HEK293T (cell line): ENCODE measurements around the gene CACNA1G.

Experiments used
- BHLHE40 ChIP-seq: fragments of 450-650 bp; IDR thresholded peaks from 2 replicates; pipeline ENCODE4 v1.6.1; 2016; ENCODE audit warnings: mild to moderate bottlenecking, moderate library complexity, borderline replicate concordance
- FOXA1 ChIP-seq: fragments of 450-650 bp; IDR thresholded peaks from 2 replicates; pipeline ENCODE4 v1.6.1; 2016; ENCODE audit warnings: mild to moderate bottlenecking
- FOXK2 ChIP-seq: fragments of 450-650 bp; IDR thresholded peaks from 2 replicates; pipeline ENCODE4 v1.6.1; 2016; ENCODE audit warnings: mild to moderate bottlenecking
- FOXM1 ChIP-seq: fragments of 450-650 bp; IDR thresholded peaks from 2 replicates; pipeline ENCODE4 v1.6.1; 2017; ENCODE audit warnings: mild to moderate bottlenecking, borderline replicate concordance
- HDGF ChIP-seq: fragments of 450-650 bp; IDR thresholded peaks from 2 replicates; pipeline ENCODE4 v1.6.1; 2017; ENCODE audit warnings: antibody characterized with exemption, borderline replicate concordance
- SP1 ChIP-seq: fragments of 450-650 bp; IDR thresholded peaks from 2 replicates; pipeline ENCODE4 v1.6.1; 2017
- SUZ12 ChIP-seq: fragments of 450-650 bp; IDR thresholded peaks from 2 replicates; pipeline ENCODE4 v1.6.1; 2016; ENCODE audit warnings: mild to moderate bottlenecking
- ZNF384 ChIP-seq: fragments of 450-650 bp; IDR thresholded peaks from 2 replicates; pipeline ENCODE4 v1.6.1; 2016
- TF ChIP-seq, protein P1 (sequence below): fragments of 450-650 bp; IDR thresholded peaks from 2 replicates; pipeline ENCODE4 v1.6.1; 2016

DNA sequence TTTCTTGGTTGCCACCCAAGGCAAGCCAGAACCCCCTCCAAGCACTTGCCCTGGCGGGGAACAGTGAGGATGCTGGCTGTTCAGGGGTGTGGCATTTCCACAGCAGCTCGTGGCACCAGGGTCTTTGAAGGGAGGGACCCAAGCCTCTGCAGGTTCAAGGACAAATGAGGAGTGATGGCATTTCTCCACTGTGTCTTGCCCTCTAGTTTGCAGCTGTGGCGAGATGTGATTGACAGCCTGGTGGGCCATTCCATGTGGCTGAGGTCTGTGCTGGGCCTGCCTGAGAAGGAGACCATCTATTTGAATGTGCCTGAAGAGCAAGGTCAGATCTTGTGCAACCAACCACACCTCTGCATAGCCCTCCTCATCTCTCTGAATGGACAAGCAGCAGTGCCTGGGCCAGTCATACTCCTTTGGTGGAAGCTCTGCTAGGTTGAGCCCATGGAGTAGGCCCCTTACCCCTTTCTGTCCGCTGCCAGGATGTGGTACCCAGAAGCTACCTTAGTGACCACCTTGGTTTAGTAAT lies 32.5 kb upstream of the CACNA1G start:
- TF ChIP-seq SP1 (no peak), FOXA1 (no peak), FOXM1 (no peak), SUZ12 (no peak), FOXK2 (no peak), ZNF384 (no peak), BHLHE40 (no peak), HDGF (no peak)
- TF ChIP-seq, protein P1, sequence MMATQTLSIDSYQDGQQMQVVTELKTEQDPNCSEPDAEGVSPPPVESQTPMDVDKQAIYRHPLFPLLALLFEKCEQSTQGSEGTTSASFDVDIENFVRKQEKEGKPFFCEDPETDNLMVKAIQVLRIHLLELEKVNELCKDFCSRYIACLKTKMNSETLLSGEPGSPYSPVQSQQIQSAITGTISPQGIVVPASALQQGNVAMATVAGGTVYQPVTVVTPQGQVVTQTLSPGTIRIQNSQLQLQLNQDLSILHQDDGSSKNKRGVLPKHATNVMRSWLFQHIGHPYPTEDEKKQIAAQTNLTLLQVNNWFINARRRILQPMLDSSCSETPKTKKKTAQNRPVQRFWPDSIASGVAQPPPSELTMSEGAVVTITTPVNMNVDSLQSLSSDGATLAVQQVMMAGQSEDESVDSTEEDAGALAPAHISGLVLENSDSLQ = peak; percentile 54
